LNCAP (cell line): ENCODE measurements around the gene MRPL36.

Experiments
- CTCF ChIP-seq: fragments of 450-650 bp; IDR thresholded peaks from 2 replicates; pipeline ENCODE4 v1.5.1; 2017; ENCODE audit warnings: mild to moderate bottlenecking

Gene MRPL36

GRCh38 chr5:1757511-1757910 is 42.1 kb downstream of the MRPL36 start:
- no peak for TF ChIP-seq CTCF

GRCh38 chr5:1756481-1756880 is 43.2 kb downstream of the MRPL36 start:
- no peak for TF ChIP-seq CTCF

- no peak for TF ChIP-seq CTCF
Measured at GRCh38 chr5:1755321-1755949, 44.2 kb downstream of the MRPL36 start.

- TF ChIP-seq CTCF = no peak
Measured at GRCh38 chr5:1754531-1755220, 45.0 kb downstream of the MRPL36 start.

GRCh38 chr5:1753490-1753889 is 46.1 kb downstream of the MRPL36 start:
- TF ChIP-seq CTCF = no peak

GRCh38 chr5:1752881-1753280 is 46.8 kb downstream of the MRPL36 start:
- TF ChIP-seq CTCF = no peak

- TF ChIP-seq CTCF = no peak
Measured at GRCh38 chr5:1751864-1752822, 47.5 kb downstream of the MRPL36 start.
